ENCODE measurements around the gene NRG4.
"Not testable (repeated sequence)": the region's sequence is repeated elsewhere in the genome, so short reads cannot be mapped to it uniquely, and the experiment has no call there.

Gene NRG4

DNA sequence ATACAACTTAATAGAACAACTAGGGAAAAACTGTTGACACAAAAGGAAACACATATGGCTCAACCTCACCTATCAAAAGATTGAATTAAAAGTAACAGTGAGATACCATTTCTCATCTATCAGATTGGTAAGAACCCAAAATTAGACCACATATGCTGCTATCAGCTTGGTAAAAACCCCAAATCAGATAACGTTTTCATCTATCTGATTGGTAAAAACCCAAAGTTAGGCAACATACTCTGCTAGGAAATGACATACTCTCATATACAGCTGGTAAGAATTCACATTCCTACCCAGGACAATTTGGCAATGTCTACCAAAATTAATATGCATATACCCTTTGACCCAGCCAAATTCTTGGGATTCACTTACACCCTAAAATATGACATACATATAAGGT lies 26.3 kb downstream of the NRG4 start:
- H3K9ac ChIP-seq (ENCODE audit: low read length), result no peak overlapping the region
- no peaks in the 10 kb centered on the region for H4K20me1 ChIP-seq (ENCODE audit: insufficient read depth, low read length)
- no peak overlapping the region for H2AFZ ChIP-seq (ENCODE audit: low read length)
- H3F3A ChIP-seq (ENCODE audit: insufficient read depth, low read length), result no peaks in the 10 kb centered on the region
- DNase-seq, result no peak
- no peaks in the 10 kb centered on the region for H3K9me2 ChIP-seq (replicated peaks; ENCODE audit: insufficient read depth, low read length)
- TF ChIP-seq EZH2 (optimal IDR thresholded peaks at IDR 0.05; ENCODE audit: low read depth, low read length), result no peak
- no peak for TF ChIP-seq CTCF (IDR thresholded peaks at IDR 0.05; ENCODE audit: low read length)
- no peaks in the 10 kb centered on the region for H3K79me2 ChIP-seq (ENCODE audit: low read length)
- no peak overlapping the region for H3K4me3 ChIP-seq (ENCODE audit: low read length)
- no peak overlapping the region for H3K27ac ChIP-seq (ENCODE audit: low read length)
- H3K4me2 ChIP-seq (ENCODE audit: low read depth, low read length), result no peak overlapping the region
- no peaks in the 10 kb centered on the region for H3K4me1 ChIP-seq (ENCODE audit: low read length)
- no peaks in the 10 kb centered on the region for H3K27me3 ChIP-seq (replicated peaks; ENCODE audit: insufficient read depth, low read length)
- no peaks in the 10 kb centered on the region for H3K36me3 ChIP-seq (replicated peaks; ENCODE audit: insufficient read depth, low read length)
- H3K9me3 ChIP-seq (replicated peaks; ENCODE audit: insufficient read depth, low read length), result no peaks in the 10 kb centered on the region

GRCh38 chr15:75984706-75985105 lies 27.5 kb downstream of the NRG4 start:
- H3K36me3 ChIP-seq (replicated peaks; ENCODE audit: insufficient read depth, low read length); H3K9me2 ChIP-seq (replicated peaks; ENCODE audit: insufficient read depth, low read length); H3K4me2 ChIP-seq (ENCODE audit: low read depth, low read length); H3K27ac ChIP-seq (ENCODE audit: low read length); H3K79me2 ChIP-seq (ENCODE audit: low read length); H4K20me1 ChIP-seq (ENCODE audit: insufficient read depth, low read length); DNase-seq; H3K4me3 ChIP-seq (ENCODE audit: low read length); H3F3A ChIP-seq (ENCODE audit: insufficient read depth, low read length); H3K27me3 ChIP-seq (replicated peaks; ENCODE audit: insufficient read depth, low read length); H3K9me3 ChIP-seq (replicated peaks; ENCODE audit: insufficient read depth, low read length); H3K9ac ChIP-seq (ENCODE audit: low read length); H2AFZ ChIP-seq (ENCODE audit: low read length); H3K4me1 ChIP-seq (ENCODE audit: low read length): not testable (repeated sequence)

GRCh38 chr15:75982468-75982867 lies 29.8 kb downstream of the NRG4 start:
- TF ChIP-seq EZH2 (optimal IDR thresholded peaks at IDR 0.05; ENCODE audit: low read depth, low read length) (no peak), EZH2phosphoT487 (IDR thresholded peaks at IDR 0.05; ENCODE audit: low read length) (no peak), CTCF (IDR thresholded peaks at IDR 0.05; ENCODE audit: low read length) (no peak)
- no peak overlapping the region for H3K9ac ChIP-seq (ENCODE audit: low read length)
- H3K4me3 ChIP-seq (ENCODE audit: low read length), result no peak overlapping the region
- H3K4me2 ChIP-seq (ENCODE audit: low read depth, low read length), result no peak overlapping the region
- no peak overlapping the region for H2AFZ ChIP-seq (ENCODE audit: low read length)
- no peak overlapping the region for H3K27ac ChIP-seq (ENCODE audit: low read length)
- DNase-seq, result no peak
- no peaks in the 10 kb centered on the region for H4K20me1 ChIP-seq (ENCODE audit: insufficient read depth, low read length)
- no peaks in the 10 kb centered on the region for H3K27me3 ChIP-seq (replicated peaks; ENCODE audit: insufficient read depth, low read length)
- H3K9me2 ChIP-seq (replicated peaks; ENCODE audit: insufficient read depth, low read length), result no peaks in the 10 kb centered on the region
- no peaks in the 10 kb centered on the region for H3K36me3 ChIP-seq (replicated peaks; ENCODE audit: insufficient read depth, low read length)
- H3F3A ChIP-seq (ENCODE audit: insufficient read depth, low read length), result no peaks in the 10 kb centered on the region
- H3K79me2 ChIP-seq (ENCODE audit: low read length), result no peaks in the 10 kb centered on the region
- no peaks in the 10 kb centered on the region for H3K9me3 ChIP-seq (replicated peaks; ENCODE audit: insufficient read depth, low read length)
- H3K4me1 ChIP-seq (ENCODE audit: low read length), result no peaks in the 10 kb centered on the region

- H3K4me1 ChIP-seq (ENCODE audit: low read length), result no peaks in the 10 kb centered on the region
- no peaks in the 10 kb centered on the region for H3K79me2 ChIP-seq (ENCODE audit: low read length)
- no peaks in the 10 kb centered on the region for H3K9me2 ChIP-seq (replicated peaks; ENCODE audit: insufficient read depth, low read length)
- no peaks in the 10 kb centered on the region for H4K20me1 ChIP-seq (ENCODE audit: insufficient read depth, low read length)
- no peak for DNase-seq
- no peaks in the 10 kb centered on the region for H3K36me3 ChIP-seq (replicated peaks; ENCODE audit: insufficient read depth, low read length)
- no peak overlapping the region for H3K9ac ChIP-seq (ENCODE audit: low read length)
- H3K27ac ChIP-seq (ENCODE audit: low read length), result no peak overlapping the region
- TF ChIP-seq EZH2 (optimal IDR thresholded peaks at IDR 0.05; ENCODE audit: low read depth, low read length), result no peak
- TF ChIP-seq CTCF (IDR thresholded peaks at IDR 0.05; ENCODE audit: low read length), result no peak
- no peak for TF ChIP-seq EZH2phosphoT487 (IDR thresholded peaks at IDR 0.05; ENCODE audit: low read length)
- no peak overlapping the region for H3K4me2 ChIP-seq (ENCODE audit: low read depth, low read length)
- no peak overlapping the region for H3K4me3 ChIP-seq (ENCODE audit: low read length)
- no peaks in the 10 kb centered on the region for H3F3A ChIP-seq (ENCODE audit: insufficient read depth, low read length)
- H3K27me3 ChIP-seq (replicated peaks; ENCODE audit: insufficient read depth, low read length), result no peaks in the 10 kb centered on the region
- H3K9me3 ChIP-seq (replicated peaks; ENCODE audit: insufficient read depth, low read length), result no peaks in the 10 kb centered on the region
- no peak overlapping the region for H2AFZ ChIP-seq (ENCODE audit: low read length)
Measured at GRCh38 chr15:75981149-75981815, 30.9 kb downstream of the NRG4 start.

- H3K27me3 ChIP-seq (replicated peaks; ENCODE audit: insufficient read depth, low read length); H3K9me3 ChIP-seq (replicated peaks; ENCODE audit: insufficient read depth, low read length); DNase-seq; H3K4me3 ChIP-seq (ENCODE audit: low read length); H3K27ac ChIP-seq (ENCODE audit: low read length); H3K4me2 ChIP-seq (ENCODE audit: low read depth, low read length); H3K9me2 ChIP-seq (replicated peaks; ENCODE audit: insufficient read depth, low read length); H2AFZ ChIP-seq (ENCODE audit: low read length); H3K36me3 ChIP-seq (replicated peaks; ENCODE audit: insufficient read depth, low read length); H3K4me1 ChIP-seq (ENCODE audit: low read length); H4K20me1 ChIP-seq (ENCODE audit: insufficient read depth, low read length); H3K79me2 ChIP-seq (ENCODE audit: low read length); H3K9ac ChIP-seq (ENCODE audit: low read length); H3F3A ChIP-seq (ENCODE audit: insufficient read depth, low read length): not testable (repeated sequence)
Measured at GRCh38 chr15:75976766-75977165, 35.5 kb downstream of the NRG4 start.
